Esophagus mucosa (tissue), 1 donor: Measurements from ENCODE around the gene UBE2V1. TPM values are rescaled to one million over a fixed set of nuclear protein-coding genes. Genes with fewer than 3 reads are reported as not detected.
"Not testable (repeated sequence)": the region's sequence is repeated elsewhere in the genome, so short reads cannot be mapped to it uniquely, and the experiment has no call there.

Experiments
- ATAC-seq: fragments of 200-7000 bp; cut with Tn5 transposase; one replicate; pipeline ENCODE4 v1.9.1; 2020
- total RNA-seq: library from RNA; stranded (reverse); gene quantifications from one replicate; pipeline ENCODE4 v1.2.4, GENCODE V29; 2023
- donor health status: DM: yes; HTN: yes; CAD: no.

Gene UBE2V1
- total RNA-seq, 1 donor from 2014 or later: 75.6 TPM

DNA sequence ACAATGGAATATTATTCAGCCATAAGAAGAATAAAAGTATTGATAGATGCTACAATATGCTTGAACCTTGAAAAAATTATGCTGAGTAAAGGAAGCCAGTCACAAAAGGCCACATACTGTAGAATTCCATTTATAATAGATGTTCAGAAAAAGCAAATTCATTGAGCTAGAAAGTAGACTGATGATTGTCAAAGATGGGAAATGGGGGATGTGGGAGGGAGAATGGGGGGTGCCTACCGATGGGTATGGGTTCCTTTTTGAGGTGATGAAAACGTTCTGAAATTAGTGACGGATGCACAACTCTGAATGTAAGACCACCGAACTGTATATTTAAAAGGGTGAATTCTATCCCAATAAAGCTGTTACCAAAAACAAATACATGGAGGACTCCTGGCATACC lies 18.4 kb downstream of the UBE2V1 start:
- no peak for ATAC-seq

DNA sequence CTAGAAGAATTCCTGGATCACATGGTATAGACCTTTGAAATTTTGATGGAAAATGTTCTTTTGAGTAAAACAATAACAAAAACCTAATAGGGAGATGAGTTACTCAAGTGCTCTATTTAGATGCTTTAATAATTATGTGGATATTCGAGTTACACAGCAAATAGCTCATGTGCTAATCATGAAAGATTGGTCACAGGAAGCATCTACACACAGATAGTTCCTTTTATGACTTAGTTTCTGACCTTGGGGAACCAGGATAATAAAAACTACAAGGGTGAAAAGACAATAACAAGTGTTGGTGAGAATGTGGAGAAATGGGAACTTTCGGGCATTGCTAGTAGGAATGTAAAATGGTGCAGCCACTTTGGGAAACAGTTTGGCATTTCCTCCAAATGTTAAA lies 19.7 kb downstream of the UBE2V1 start:
- no peak for ATAC-seq

DNA sequence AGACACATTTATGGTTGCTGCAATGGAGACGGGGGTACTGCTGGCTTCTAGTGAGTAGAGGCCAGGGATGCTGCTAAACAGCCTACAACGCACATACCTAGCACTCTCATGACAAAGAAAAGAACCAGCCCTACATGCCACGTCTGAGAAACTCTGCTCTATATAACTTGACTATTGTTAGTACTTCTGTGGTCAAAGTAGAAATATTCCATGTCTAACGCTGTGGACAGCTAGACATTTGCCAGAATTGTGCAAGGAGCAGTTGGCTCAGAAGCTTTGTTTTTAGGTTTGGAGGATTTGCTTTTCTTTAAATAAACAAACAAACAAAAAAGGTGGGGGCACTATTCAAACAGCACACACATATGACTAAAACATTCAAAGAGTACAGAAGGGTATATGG lies 20.5 kb downstream of the UBE2V1 start:
- no peak for ATAC-seq

- no peak for ATAC-seq
Measured at GRCh38 chr20:50089787-50090177, 23.2 kb downstream of the UBE2V1 start.

DNA sequence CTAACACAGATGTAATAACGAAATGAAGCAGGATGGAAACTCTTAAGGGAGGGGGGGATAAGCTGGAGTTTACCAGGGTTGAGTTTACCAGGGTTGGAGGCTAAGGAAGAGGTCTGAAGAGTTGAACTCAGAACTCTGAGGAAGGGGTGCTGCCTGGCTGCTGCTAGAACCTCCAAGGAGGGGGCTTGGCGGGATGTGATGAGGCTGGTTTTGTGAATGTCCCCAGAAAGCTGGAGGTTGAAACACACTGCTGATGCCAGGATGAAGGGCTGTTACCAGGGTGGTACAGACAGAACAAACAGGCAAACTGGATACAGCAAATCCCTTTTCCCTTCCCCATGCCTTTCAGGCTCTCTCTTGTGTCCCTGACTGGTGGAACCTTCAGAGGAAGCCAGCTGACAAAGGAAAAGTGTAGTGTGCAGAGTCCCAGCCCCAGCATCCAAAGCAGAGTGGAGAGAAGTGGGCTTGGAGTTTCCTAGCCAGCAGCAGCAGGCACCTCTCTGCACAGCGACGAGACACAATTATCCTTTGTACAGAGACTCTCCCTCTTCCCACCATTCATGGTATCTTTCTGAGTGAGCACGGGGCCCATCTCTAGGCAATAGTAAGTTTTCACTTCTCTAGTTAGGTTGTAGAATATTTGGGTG lies 23.7 kb downstream of the UBE2V1 start:
- ATAC-seq: no peak

DNA sequence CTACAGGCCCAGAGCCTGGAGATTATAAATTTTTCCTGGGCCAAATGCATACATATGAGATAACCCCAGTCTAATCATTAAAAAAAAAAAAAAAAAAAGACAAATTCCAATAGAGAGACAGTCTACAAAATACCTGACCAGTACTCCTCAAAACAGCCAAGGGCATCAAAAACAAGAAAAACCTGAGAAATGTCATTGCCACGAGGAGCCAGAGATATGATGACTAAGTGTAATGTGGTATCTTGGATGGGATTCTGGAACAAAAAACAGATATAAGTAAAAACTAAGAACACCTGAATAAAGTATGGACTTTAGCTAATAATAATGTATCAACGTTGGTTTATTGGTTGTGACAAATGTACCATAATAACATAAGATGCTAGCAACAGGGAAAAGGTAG lies 24.9 kb downstream of the UBE2V1 start:
- ATAC-seq: no peak

GRCh38 chr20:50085481-50086365 lies 27.2 kb downstream of the UBE2V1 start:
- peak; percentile 66 for ATAC-seq

GRCh38 chr20:50085146-50085480 lies 27.8 kb downstream of the UBE2V1 start:
- no peak for ATAC-seq

DNA sequence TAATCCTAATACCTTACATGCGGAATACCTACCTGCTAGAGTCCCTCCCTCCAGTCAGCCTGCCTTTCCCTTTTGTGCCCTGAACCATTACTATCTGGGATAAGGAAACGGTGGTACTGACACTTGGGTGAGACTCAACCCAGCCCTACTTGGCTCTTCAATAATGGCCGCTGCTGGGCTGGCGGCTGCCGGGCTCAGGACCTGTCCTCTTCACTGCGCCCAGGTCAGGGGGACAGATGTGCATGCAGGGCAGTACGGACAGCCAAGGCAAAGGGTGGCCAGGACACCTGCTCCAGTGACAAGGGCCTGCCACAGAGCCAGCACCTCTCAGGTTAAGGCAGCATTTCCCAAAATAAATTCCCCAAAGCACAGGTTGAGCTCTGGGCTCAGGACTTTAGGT lies 29.9 kb downstream of the UBE2V1 start:
- no peak for ATAC-seq

- not testable (repeated sequence) for ATAC-seq
Measured at GRCh38 chr20:50082056-50082455, 30.9 kb downstream of the UBE2V1 start.

- no peak for ATAC-seq
Measured at GRCh38 chr20:50077818-50078601, 34.9 kb downstream of the UBE2V1 start.

DNA sequence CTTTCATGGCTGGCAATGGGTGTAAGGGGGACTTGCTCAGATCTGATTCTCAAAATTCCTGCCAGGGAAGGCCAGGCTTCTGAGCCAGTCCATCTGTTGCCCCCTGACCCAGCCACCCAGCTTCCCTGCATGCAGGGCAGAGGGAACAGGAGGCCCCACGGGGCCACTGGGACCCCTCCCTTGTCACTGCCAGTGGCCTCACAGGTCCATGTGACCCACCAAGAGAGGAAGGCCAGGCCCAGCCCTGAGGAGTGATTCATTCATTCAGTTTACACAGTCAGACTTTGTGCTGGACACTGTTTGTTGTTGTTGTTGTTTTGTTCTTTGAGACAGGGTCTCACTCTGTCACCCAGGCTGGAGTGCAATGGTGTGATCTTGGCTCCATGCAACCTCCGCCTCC lies 39.5 kb downstream of the UBE2V1 start:
- no peak for ATAC-seq

- peak; percentile 95 for ATAC-seq
Measured at GRCh38 chr20:50071039-50071888, 41.7 kb downstream of the UBE2V1 start.

DNA sequence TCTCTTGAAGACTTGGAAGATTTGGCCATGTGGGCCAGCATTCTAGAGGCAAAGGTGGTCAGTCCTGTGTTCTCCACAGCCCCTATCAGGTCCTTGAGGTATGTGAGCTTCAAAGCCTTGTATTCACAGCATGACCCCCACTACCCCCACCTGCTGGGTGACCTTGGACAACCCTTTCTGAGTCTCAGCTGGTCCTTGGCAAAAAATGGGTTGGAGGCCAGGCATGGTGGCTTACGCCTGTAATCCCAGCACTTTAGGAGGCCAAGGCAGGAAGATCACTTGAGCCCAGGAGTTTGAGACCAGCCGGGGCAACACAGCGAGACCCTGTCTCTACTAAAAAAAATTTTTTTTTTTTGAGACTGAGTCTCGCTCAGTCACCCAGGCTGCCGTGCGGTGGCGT lies 42.6 kb downstream of the UBE2V1 start:
- no peak for ATAC-seq

DNA sequence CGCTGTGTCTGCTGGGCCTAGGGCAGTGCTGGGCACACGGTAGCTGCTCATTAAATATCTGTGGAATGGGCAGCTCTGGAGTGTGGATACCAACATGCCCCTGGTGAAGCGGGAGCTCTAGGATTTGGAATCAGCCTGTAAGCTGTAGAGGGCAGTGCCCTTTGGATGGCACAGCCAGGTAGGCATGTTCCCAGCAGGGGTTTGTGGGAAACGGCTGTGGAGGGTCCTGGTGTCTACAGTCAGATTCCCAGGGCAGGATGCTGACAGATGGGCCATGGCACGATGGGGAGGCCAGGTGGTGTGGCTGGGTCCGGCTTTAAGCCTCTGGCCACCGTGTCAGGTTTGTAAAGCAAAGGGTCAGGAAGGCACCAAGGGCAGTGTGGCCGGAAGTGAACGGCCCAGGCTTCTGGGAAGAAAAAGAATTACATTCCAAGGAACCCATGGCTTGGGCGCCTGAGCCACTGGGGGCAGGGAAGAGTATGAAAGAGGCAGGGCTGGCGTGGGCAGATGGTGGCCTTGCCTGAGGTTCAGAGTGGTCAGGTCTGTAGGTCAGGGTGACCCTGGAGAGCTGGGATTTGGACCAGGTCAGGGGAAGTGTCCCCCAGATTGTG lies 44.8 kb downstream of the UBE2V1 start:
- no peak for ATAC-seq

DNA sequence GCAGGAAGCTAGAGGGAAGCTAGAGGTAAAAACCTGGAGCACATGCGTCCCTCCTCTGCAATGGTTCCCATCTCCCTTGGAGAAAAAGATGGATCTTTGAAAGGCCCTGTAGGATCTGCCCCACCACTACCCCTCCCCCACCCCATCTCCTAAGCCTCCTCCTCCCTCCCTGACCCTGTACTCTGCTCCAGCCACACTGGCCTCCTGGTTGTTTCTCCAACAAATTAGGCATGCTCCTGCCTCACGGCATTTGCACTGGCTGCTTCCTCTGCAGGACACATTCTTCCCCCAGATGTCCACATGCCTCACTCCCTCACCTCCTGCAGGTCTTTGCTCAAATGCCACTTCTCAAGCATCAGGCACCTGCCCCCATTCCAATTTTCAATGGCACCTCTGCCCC lies 45.5 kb downstream of the UBE2V1 start:
- no peak for ATAC-seq

- no peak for ATAC-seq
Measured at GRCh38 chr20:50067018-50067417, 45.9 kb downstream of the UBE2V1 start.

DNA sequence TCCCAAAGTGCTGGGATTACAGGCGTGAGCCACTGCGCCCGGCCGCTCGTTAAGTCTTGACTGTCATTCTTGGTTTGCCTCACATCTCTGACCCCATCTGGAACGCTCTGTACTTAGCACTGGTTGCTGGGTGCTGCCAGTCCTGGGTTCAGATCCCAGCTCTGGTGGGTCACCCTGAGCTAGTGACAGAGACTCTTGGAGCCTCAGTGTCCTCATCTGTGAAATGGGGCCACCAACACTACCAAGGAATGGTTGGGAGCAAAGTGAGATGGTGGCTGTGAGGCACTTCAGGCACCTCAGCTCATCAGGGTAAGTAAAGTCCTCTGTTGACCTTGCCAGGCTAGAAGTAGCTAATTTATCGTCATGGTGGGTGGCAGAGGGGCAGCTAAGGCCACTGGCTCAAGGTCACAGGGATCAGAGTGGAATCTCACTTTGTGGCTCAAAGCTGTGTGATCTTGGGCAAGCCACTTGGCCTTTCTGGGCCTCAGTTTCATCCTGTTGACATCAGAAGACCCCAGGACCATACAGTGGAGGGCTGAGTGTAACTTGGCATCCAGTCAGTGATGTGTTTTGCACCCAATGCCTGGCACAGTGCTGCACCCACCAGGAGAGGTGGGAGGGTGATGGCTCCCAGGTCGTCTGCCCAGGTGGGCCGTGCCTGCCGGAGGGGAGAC lies 46.7 kb downstream of the UBE2V1 start:
- ATAC-seq: no peak

DNA sequence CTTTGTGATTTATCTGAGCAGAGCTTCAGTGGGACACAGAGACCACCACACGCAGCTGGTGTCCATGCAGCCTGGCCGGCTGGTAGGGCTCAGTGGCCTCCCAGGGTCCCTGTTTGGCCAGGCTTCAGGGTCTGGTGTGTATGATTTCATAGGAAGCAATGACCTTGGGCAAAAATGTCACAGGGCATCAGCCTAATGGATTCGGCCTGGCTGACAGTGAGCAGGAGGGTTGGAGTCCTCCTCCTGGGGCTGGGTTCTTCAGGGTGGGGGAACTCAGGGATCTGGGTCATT lies 47.7 kb downstream of the UBE2V1 start:
- ATAC-seq: no peak

DNA sequence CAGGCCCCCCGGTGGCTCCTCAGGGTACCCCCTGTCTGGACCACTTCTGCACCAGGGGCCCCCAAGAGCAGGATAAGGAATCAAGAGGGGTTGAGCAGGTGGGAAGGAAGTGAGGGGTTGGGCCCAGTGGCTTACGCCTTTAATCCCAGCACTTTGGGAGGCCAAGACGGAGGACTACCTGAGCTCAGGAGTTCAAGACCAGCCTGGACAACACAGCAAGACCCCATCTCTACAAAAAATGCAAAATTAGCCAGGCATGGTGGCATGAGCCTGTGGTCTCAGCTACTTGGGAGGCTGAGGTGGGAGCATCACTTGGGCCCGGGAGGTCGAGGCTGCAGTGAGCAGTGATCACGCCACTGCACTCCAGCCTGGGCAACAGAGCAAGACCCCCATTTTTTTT lies 49.2 kb downstream of the UBE2V1 start:
- ATAC-seq: not testable (repeated sequence)

GRCh38 chr20:50062006-50062838 lies 50.7 kb downstream of the UBE2V1 start:
- no peak for ATAC-seq
